ENCODE measurements around the gene LMF1. TPM values are rescaled to one million over a fixed set of nuclear protein-coding genes. Genes with fewer than 3 reads are reported as not detected.

The LMF1 gene
- total RNA-seq, 3 donors from 2014 or later: 14.1 to 26.4 (median 21.4) TPM

GRCh38 chr16:847151-847550 is 123.6 kb downstream of the LMF1 start:
- Histone ChIP-seq H3K27ac (no peak overlapping the region), H3K27me3 (no peaks in the 10 kb centered on the region), H3K9me3 (no peaks in the 10 kb centered on the region), H3K4me3 (no peak overlapping the region), H3K4me1 (no peaks in the 10 kb centered on the region), H3K36me3 (no peaks in the 10 kb centered on the region)
- DNase-seq (ENCODE audit: low spot score in 2 of 2): no peak
- no peak for TF ChIP-seq POLR2A (IDR thresholded peaks at IDR 0.05)
- TF ChIP-seq POLR2AphosphoS5 (IDR thresholded peaks at IDR 0.05): no peak
- TF ChIP-seq CTCF (IDR thresholded peaks at IDR 0.05): no peak
- intact Hi-C loops (cut with DNase I; ENCODE audit: low total_unique reads): no loop called here

DNA sequence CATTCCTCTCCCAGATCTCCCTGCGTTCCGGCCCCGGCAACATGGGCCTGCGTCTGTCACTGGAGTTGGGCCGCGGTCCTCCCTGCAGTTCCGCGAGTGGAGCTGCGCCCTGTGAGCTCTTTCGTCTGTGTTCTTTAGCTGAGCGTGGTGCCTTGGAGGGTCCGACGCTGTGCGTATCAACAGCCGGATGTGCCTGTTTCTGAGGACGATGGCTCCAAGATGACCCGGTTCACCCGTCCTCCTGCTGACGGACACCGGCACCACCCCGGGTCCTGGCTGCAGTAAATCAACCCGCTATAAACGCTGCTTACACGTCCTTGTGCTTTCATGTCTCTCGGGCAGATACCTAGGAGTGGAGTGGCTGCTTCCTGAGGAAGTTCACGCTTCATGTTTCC is 125.4 kb downstream of the LMF1 start:
- intact Hi-C loops (cut with DNase I; ENCODE audit: low total_unique reads): no loop called here
- no peaks in the 10 kb centered on the region for H3K4me1 ChIP-seq
- H3K4me3 ChIP-seq: no peak overlapping the region
- no peaks in the 10 kb centered on the region for H3K9me3 ChIP-seq
- H3K36me3 ChIP-seq: no peaks in the 10 kb centered on the region
- DNase-seq (ENCODE audit: low spot score in 2 of 2): no peak
- TF ChIP-seq POLR2A (IDR thresholded peaks at IDR 0.05): no peak
- no peak overlapping the region for H3K27ac ChIP-seq
- H3K27me3 ChIP-seq: peaks cover 0 to 18% of the 10 kb centered on the region in 2 donors

GRCh38 chr16:844638-845350 is 126.0 kb downstream of the LMF1 start:
- TF ChIP-seq CTCF (IDR thresholded peaks at IDR 0.05) (no peak), POLR2AphosphoS5 (IDR thresholded peaks at IDR 0.05) (no peak), POLR2A (IDR thresholded peaks at IDR 0.05) (no peak)
- H3K4me1 ChIP-seq: no peaks in the 10 kb centered on the region
- DNase-seq (ENCODE audit: low spot score in 2 of 2): no peak
- no peaks in the 10 kb centered on the region for H3K9me3 ChIP-seq
- intact Hi-C loops (cut with DNase I; ENCODE audit: low total_unique reads): no loop called here
- H3K4me3 ChIP-seq: no peak overlapping the region
- H3K27me3 ChIP-seq: peaks cover 0 to 23% of the 10 kb centered on the region in 2 donors
- H3K36me3 ChIP-seq: no peaks in the 10 kb centered on the region
- no peak overlapping the region for H3K27ac ChIP-seq

DNA sequence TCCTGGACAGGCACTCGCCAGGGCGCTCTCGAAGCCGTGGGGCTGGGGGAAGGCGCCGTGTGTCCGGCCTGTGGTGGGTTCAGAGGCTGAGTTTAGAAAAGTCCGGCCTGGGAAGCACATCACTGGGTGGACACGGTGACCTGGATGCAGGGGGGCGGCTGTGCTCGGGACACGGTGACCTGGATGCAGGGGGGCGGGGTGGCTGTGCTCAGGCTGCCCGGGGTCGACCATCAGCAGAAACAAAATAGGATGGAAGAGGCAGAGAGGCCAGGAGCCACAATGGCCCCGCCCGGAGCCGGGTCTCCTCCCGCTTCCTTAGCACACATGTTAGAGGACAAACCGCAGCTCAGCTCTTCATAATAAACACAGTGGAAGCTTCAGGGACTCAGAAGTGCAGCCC is 127.0 kb downstream of the LMF1 start:
- Histone ChIP-seq H3K36me3 (no peaks in the 10 kb centered on the region), H3K4me3 (no peak overlapping the region), H3K27ac (no peak overlapping the region), H3K9me3 (peaks cover 0 to under 1% of the 10 kb centered on the region in 2 donors), H3K27me3 (peaks cover 0 to 33% of the 10 kb centered on the region in 2 donors), H3K4me1 (no peaks in the 10 kb centered on the region)
- DNase-seq (ENCODE audit: low spot score in 2 of 2): no peak
- intact Hi-C loops (cut with DNase I; ENCODE audit: low total_unique reads): no loop called here
- TF ChIP-seq CTCF (IDR thresholded peaks at IDR 0.05) (no peak), POLR2AphosphoS5 (IDR thresholded peaks at IDR 0.05) (no peak), POLR2A (IDR thresholded peaks at IDR 0.05) (no peak)

GRCh38 chr16:842711-843560 is 127.8 kb downstream of the LMF1 start:
- H3K36me3 ChIP-seq: no peaks in the 10 kb centered on the region
- H3K4me3 ChIP-seq: no peak overlapping the region
- no peak for DNase-seq (ENCODE audit: low spot score in 2 of 2)
- no peak overlapping the region for H3K27ac ChIP-seq
- H3K9me3 ChIP-seq: peaks cover 0 to 3% of the 10 kb centered on the region in 2 donors
- no peak for TF ChIP-seq POLR2A (IDR thresholded peaks at IDR 0.05)
- TF ChIP-seq POLR2AphosphoS5 (IDR thresholded peaks at IDR 0.05): no peak
- TF ChIP-seq CTCF (IDR thresholded peaks at IDR 0.05): no peak
- intact Hi-C loops (cut with DNase I; ENCODE audit: low total_unique reads): no loop called here
- H3K27me3 ChIP-seq: peaks cover 0 to 39% of the 10 kb centered on the region in 2 donors
- H3K4me1 ChIP-seq: no peaks in the 10 kb centered on the region
